ENCODE data around the gene TRMU.

GRCh38 chr22:46355996-46356471, 20.5 kb downstream of the TRMU start:
- TF ChIP-seq CTCF (conservative IDR thresholded peaks at IDR 0.05), result no peak
- no peak for TF ChIP-seq ZFX (IDR thresholded peaks at IDR 0.05)
